Measurements from ENCODE around the gene GDPD5. TPM values are rescaled to one million over a fixed set of nuclear protein-coding genes. Genes with fewer than 3 reads are reported as not detected.

The GDPD5 gene
- total and polyA plus RNA-seq, 9 of the 15 experiments (the other 6 are each of a cell fraction or from before 2014, with no cell fraction given) = 0.32 to 27.3 (median 8.0) TPM

- TF ChIP-seq MYC (IDR thresholded peaks at IDR 0.05; ENCODE audit: low read depth, low read length) (no peak; the same call in none of the 2 replicates), MYC (CRISPR knock-in tag; IDR thresholded peaks at IDR 0.05; ENCODE audit: borderline replicate concordance, low read depth) (peak; percentile 78), NR2C2 (CRISPR knock-in tag; IDR thresholded peaks at IDR 0.05) (no peak), NR2C2 (tag; IDR thresholded peaks at IDR 0.05) (peak; percentile 83), SMAD3 (CRISPR knock-in tag; conservative IDR thresholded peaks at IDR 0.05) (peak; percentile 3; the same call in 1 of the 2 replicates), EP400 (IDR thresholded peaks at IDR 0.05) (peak; percentile 62), NFIC (IDR thresholded peaks at IDR 0.05) (0 out of 2 replicates have a peak, but pooled peaks have one; percentile 26), GTF2E2 (tag; IDR thresholded peaks at IDR 0.05) (0 out of 2 replicates have a peak, but pooled peaks have one; percentile 63), PHTF2 (CRISPR knock-in tag; IDR thresholded peaks at IDR 0.05) (peak; percentile 11; the same call in 1 of the 2 replicates), POLR2AphosphoS2 (IDR thresholded peaks at IDR 0.05; ENCODE audit: low read length) (peak; percentile 61; the same call in 1 of the 2 replicates), BRD4 (IDR thresholded peaks at IDR 0.05) (peak; percentile 64; the same call in 1 of the 2 replicates), TBL1XR1 (IDR thresholded peaks at IDR 0.05; ENCODE audit: low read length in 2 of 2) (no peak), E2F4 (CRISPR knock-in tag; IDR thresholded peaks at IDR 0.05; ENCODE audit: low read depth) (no peak), POLR2G (IDR thresholded peaks at IDR 0.05; ENCODE audit: low read depth, low read length) (peak; percentile 94), CBFA2T3 (IDR thresholded peaks at IDR 0.05) (0 out of 2 replicates have a peak, but pooled peaks have one; percentile 2), SUPT5H (IDR thresholded peaks at IDR 0.05) (peak; percentile 97), ZBTB40 (IDR thresholded peaks at IDR 0.05) (peak; percentile 86), ZBTB40 (CRISPR knock-in tag; IDR thresholded peaks at IDR 0.05) (no peak)
Observed at GRCh38 chr11:75562048-75562835, 36.5 kb upstream of the GDPD5 start, which contains the start of gene SERPINH1 (continued).
